Kidney (tissue), 14 donors: ENCODE measurements around the gene MYO9A. TPM values are rescaled to one million over a fixed set of nuclear protein-coding genes. Genes with fewer than 3 reads are reported as not detected.
A peak's percentile ranks its signal among the peaks of the same experiment; 100 is the strongest.

Source experiments
- DNase-seq, 5 donors: peaks; one replicate each; pipeline ENCODE4 v3.0.0-alpha.2; 2013 to 2020
- FAIRE-seq: peaks from 2 replicates; lab custom pipeline; 2012; peaks lifted over from hg19 to GRCh38; lab: Jason Lieb, UNC
- H3K27ac ChIP-seq, 2 donors: one replicate each; pipeline ENCODE4 v1.7.0; 2013; ENCODE audit warnings: low read depth in 2 of 2, low read length in 2 of 2, inconsistent platforms in 1 of 2
- H3K27me3 ChIP-seq: one replicate; pipeline ENCODE4 v1.7.1; 2013; ENCODE audit warnings: low read length, inconsistent platforms; ENCODE audit not compliant: control insufficient read depth, insufficient read depth
- H3K36me3 ChIP-seq, 3 donors: one replicate each; pipeline versions ENCODE4 v1.7.0 to v1.7.1; 2013; ENCODE audit warnings: low read length in 3 of 3, control low read depth in 1 of 3, inconsistent platforms in 1 of 3; ENCODE audit not compliant: insufficient read depth in 3 of 3, control insufficient read depth in 2 of 3
- H3K4me1 ChIP-seq, 3 donors: one replicate each; pipeline versions ENCODE4 v1.7.0 to v1.7.1; 2013; ENCODE audit warnings: low read length in 3 of 3, inconsistent platforms in 1 of 3, low read depth in 1 of 3; ENCODE audit not compliant: control insufficient read depth in 2 of 3, insufficient read depth in 2 of 3
- H3K4me3 ChIP-seq, 3 donors: one replicate each; pipeline versions ENCODE4 v1.7.0 to v1.8.1; 2013; ENCODE audit warnings: low read length in 3 of 3, control low read depth in 1 of 3, inconsistent platforms in 1 of 3
- H3K9ac ChIP-seq, 3 donors: one replicate each; pipeline versions ENCODE4 v1.7.0 to v1.7.1; 2013; ENCODE audit warnings: low read length in 3 of 3, control low read depth in 1 of 3, inconsistent platforms in 1 of 3
- H3K9me3 ChIP-seq, 3 donors: one replicate each; pipeline versions ENCODE4 v1.7.0 to v1.7.1; 2013; ENCODE audit warnings: low read length in 3 of 3, control low read depth in 1 of 3, inconsistent platforms in 1 of 3; ENCODE audit not compliant: control insufficient read depth in 2 of 3, insufficient read depth in 1 of 3
- CTCF ChIP-seq: IDR thresholded peaks from 3 replicates; pipeline ENCODE4 v1.5.1; 2012; ENCODE audit warnings: mild to moderate bottlenecking, moderate library complexity, borderline replicate concordance; ENCODE audit not compliant: insufficient read depth; ENCODE audit errors: extremely low read depth
- intact Hi-C: fragments of 100-400 bp; cut with DNase I; formaldehyde crosslinking; loops from one replicate; pipeline ENCODE4 v1.11.1; 2022
- polyA plus RNA-seq: library from polyadenylated mRNA; stranded (reverse); fragments of 350-450 nt; fragmentation: Illumina TruSeq; extraction: RNeasy Lipid Tissue Mini Kit (QIAGEN cat#74804); gene quantifications from one replicate; pipeline ENCODE4 v1.2.3, GENCODE V29; 2014; ENCODE audit warnings: low read depth, low replicate concordance; ENCODE audit not compliant: insufficient read depth
- total RNA-seq: library from RNA; stranded (reverse); fragmentation: NEBNext Ultra II Directional; extraction: Animal tissue kit (Norgen Biotek cat#: 25700); gene quantifications from one replicate; pipeline ENCODE4 v1.2.1, GENCODE V29; 2021
- donor health status: control.
- donor health status: control.
- donor health status: control.
- donor health status: control.
- donor health status: control.
- donor health status: DM: yes; HTN: yes; CAD: no.
- donor health status: Normal renal cell carcinoma (clear cell type).

The MYO9A gene
- total and polyA plus RNA-seq, 2 donors from 2014 or later: 5.5 to 132 TPM

GRCh38 chr15:72163719-72164118, 45.8 kb upstream of the MYO9A start:
- TF ChIP-seq CTCF: no peak
- Histone ChIP-seq H3K9me3 (no peaks in the 10 kb centered on the region), H3K27ac (no peak overlapping the region), H3K36me3 (no peaks in the 10 kb centered on the region), H3K4me1 (peaks cover 0 to 7% (median 2%) of the 10 kb centered on the region in 3 donors), H3K4me3 (no peak overlapping the region), H3K9ac (no peak overlapping the region), H3K27me3 (no peaks in the 10 kb centered on the region)
- DNase-seq (no peak), FAIRE-seq (no peak)
- intact Hi-C loops: no loop called here

GRCh38 chr15:72162569-72162968, 44.6 kb upstream of the MYO9A start:
- H3K4me1 ChIP-seq: peaks cover 0 to 7% (median 2%) of the 10 kb centered on the region in 3 donors
- H3K27ac ChIP-seq: no peak overlapping the region
- intact Hi-C loops: no loop called here
- FAIRE-seq (no peak), DNase-seq (no peak)
- H3K4me3 ChIP-seq: no peak overlapping the region
- no peaks in the 10 kb centered on the region for H3K36me3 ChIP-seq
- no peak overlapping the region for H3K9ac ChIP-seq
- no peaks in the 10 kb centered on the region for H3K9me3 ChIP-seq
- no peak for TF ChIP-seq CTCF
- H3K27me3 ChIP-seq: no peaks in the 10 kb centered on the region

- no peaks in the 10 kb centered on the region for H3K9me3 ChIP-seq
- intact Hi-C loops: no loop called here
- H3K9ac ChIP-seq: peak overlapping the region in 1 of 3 donors; percentile 19
- DNase-seq (no peak), FAIRE-seq (no peak)
- H3K36me3 ChIP-seq: no peaks in the 10 kb centered on the region
- no peak overlapping the region for H3K4me3 ChIP-seq
- no peak overlapping the region for H3K27ac ChIP-seq
- no peaks in the 10 kb centered on the region for H3K27me3 ChIP-seq
- no peak for TF ChIP-seq CTCF
- peaks cover 0 to 8% (median 2%) of the 10 kb centered on the region in 3 donors for H3K4me1 ChIP-seq
Observed at GRCh38 chr15:72161361-72162132, 43.6 kb upstream of the MYO9A start.
